Uterus (tissue), 2 donors: ENCODE results near the gene SAMD1.

Experiments used
- POLR2A ChIP-seq, 2 donors: fragments of 450-650 bp; IDR thresholded peaks; one replicate each; pipeline ENCODE4 v1.6.1; 2016; ENCODE audit warnings: antibody characterized with exemption in 2 of 2, mild to moderate bottlenecking in 1 of 2, moderate library complexity in 1 of 2
- TF ChIP-seq, protein P1 (sequence below), 4 experiments: fragments of 200-600 bp in 2 of 4; fragments of 450-650 bp in 2 of 4; sonication (generic) in 2 of 4; IDR thresholded peaks; one replicate each; pipeline ENCODE4 v1.5.1; 2016 to 2019; ENCODE audit warnings: antibody characterized with exemption in 4 of 4, mild to moderate bottlenecking in 2 of 4, moderate library complexity in 1 of 4

DNA sequence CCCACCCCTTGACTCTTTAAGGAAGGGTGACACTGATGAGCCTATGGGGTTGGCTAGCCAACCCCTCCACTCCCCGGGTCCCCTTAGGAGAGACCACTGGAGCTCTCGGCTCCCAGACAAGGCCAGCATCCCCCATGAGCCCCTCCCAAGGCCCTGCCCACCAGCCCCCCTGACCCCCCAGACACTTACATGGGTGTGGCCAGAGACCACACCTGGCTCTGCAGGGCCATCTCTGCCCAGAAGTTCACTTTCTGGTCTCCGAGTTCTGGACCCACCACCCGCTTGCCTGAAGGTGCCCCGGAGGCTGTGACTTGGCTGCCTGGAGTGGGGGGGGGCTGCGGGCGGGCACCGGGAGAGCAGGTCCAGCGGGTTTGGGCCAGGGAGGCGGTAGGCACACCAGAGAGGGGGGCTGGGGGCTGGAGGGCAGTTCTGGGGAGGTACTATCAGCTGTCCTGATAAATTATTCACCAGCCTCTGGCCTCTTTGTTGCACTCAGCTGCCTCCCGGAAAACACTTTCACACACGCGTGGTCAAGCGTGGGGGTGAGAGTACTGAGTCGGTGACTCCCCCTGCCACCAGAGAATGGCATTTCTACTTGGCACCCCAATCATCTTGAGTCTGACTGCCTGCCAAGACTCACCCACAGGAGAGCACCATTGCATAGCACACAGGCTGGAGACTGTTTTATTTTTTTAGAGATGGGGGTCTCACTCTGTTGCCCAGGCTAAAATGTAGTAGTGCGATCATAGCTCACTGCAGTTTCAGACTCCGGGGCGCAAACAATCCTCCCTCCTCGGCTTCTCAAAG, 28.6 kb downstream of the SAMD1 start, which contains the start of gene PALM3:
- TF ChIP-seq, protein P1, sequence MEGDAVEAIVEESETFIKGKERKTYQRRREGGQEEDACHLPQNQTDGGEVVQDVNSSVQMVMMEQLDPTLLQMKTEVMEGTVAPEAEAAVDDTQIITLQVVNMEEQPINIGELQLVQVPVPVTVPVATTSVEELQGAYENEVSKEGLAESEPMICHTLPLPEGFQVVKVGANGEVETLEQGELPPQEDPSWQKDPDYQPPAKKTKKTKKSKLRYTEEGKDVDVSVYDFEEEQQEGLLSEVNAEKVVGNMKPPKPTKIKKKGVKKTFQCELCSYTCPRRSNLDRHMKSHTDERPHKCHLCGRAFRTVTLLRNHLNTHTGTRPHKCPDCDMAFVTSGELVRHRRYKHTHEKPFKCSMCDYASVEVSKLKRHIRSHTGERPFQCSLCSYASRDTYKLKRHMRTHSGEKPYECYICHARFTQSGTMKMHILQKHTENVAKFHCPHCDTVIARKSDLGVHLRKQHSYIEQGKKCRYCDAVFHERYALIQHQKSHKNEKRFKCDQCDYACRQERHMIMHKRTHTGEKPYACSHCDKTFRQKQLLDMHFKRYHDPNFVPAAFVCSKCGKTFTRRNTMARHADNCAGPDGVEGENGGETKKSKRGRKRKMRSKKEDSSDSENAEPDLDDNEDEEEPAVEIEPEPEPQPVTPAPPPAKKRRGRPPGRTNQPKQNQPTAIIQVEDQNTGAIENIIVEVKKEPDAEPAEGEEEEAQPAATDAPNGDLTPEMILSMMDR (IDR thresholded peaks at IDR 0.05) = no peak
- no peak for TF ChIP-seq POLR2A (IDR thresholded peaks at IDR 0.05)
